LNCaP clone FGC (cell line): Measurements from ENCODE around the gene KIAA0040.
A peak's percentile ranks its signal among the peaks of the same experiment; 100 is the strongest.

Experiments used
- DNase-seq: peaks from one replicate; pipeline ENCODE4 v3.0.0-alpha.2; 2011; ENCODE audit warnings: low read depth
- H3K4me3 ChIP-seq: 2 replicates; pipeline ENCODE4 v1.5.1; 2011; ENCODE audit warnings: mild to moderate bottlenecking, low read depth, low read length, control low read depth
- CTCF ChIP-seq: IDR thresholded peaks from 2 replicates; pipeline ENCODE4 v1.5.1; 2012; ENCODE audit warnings: mild to moderate bottlenecking; ENCODE audit not compliant: control insufficient read depth, insufficient read depth; ENCODE audit errors: extremely low read depth

KIAA0040 gene

DNA sequence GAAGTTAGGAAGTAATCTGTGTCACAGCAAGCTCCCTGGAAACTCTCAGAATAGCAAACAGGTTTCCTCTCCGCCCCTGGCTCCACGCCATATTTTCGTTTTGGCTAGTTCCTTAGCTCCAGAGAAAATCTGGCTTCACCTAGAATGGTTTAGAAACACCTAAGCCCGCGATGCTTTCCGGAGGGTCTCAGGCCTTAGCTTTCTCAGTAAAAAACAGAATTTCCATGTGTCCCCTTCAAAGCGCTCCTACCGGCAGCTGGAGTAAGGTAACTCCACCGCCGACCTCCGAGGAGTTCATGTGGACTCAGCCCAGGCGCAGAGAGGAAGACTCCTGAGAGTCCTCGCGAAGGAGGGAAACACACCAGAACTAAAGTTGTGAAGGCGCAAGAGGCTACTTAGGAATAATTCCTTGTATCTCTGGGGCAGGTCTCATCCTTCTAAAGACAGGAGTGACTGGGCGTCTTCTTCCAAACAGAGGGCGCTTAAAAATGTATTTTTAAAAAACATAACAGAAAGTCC, 406 bp downstream of the KIAA0040 start:
- TF ChIP-seq CTCF: no peak
- DNase-seq: no peak
- peak overlapping the region; percentile 54 for H3K4me3 ChIP-seq

DNA sequence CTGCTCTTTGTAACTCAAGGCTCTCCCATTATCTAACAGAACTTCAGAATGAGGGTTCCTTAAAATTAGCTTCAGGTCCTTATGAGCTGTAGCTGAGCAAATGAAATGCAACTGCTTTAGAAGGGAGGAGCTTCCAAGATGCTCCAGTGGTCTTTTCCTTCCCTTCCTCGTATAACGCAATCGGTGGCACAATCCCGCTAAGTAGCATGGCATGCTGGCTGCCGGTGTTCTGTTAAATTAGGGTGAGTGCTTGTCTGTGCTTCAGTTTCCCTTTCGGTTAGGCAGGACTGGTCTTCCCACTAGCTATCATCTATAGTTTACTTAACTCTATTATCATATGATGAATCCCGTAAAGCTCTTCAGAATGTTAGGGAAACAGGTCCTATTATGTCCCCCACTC, 917 bp downstream of the KIAA0040 start:
- no peak for TF ChIP-seq CTCF
- peak overlapping the region; percentile 54 for H3K4me3 ChIP-seq
- DNase-seq: no peak

DNA sequence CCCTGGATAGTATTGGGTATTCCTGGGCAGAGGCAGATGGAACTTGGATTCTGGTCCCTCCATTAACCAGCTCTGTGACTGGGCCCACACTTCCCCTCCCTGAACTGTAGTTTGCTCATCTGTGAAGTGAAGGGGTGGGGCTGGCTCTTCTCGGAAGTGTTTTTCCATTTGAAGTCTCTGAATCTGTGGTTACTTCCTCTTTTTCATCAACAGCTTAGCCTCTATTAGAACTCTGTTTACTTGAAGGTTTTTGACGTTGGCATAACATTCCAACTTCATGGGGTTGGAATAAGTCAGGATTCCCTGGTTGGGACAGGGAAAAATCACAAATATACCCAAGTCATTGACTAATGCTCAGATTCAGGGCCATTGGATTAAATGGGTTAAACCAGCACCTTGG, 3.6 kb downstream of the KIAA0040 start:
- DNase-seq: no peak
- no peak overlapping the region for H3K4me3 ChIP-seq
- TF ChIP-seq CTCF: no peak

DNA sequence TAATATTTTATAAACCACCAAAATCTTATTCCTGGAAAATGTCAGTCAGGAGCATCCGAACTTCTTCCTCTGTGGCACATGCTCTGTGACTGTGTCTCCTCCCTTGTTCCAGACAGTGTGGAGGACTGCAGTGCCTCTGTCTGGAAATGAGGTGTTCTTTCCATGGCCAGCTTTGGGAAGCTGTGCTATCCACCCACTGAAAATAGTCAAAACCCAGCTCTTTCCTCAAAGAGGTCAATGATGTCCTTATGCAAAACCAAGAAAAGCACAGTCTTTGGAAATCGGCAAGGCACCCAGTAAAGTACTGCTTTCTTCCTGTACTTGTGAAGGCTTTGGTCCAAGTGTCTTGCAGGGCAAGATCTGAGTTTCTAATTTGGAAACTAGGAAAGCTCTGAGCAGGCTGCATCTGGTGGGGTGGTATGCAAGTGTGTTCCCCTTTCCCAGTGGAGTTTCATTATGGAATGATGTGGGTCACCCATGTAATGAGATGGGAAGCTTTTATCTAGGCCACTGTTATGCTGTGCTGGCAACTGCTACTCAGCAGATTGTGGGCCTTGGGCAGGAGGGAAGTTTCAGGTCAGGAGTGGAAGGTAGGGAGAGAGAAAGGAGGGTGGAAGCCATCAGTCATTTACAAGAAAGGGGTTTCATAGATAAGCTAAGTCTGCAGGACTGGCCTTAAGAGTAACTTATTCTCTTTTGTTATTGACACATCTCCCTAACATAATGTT, 6.0 kb downstream of the KIAA0040 start:
- no peak overlapping the region for H3K4me3 ChIP-seq
- DNase-seq: no peak
- no peak for TF ChIP-seq CTCF

DNA sequence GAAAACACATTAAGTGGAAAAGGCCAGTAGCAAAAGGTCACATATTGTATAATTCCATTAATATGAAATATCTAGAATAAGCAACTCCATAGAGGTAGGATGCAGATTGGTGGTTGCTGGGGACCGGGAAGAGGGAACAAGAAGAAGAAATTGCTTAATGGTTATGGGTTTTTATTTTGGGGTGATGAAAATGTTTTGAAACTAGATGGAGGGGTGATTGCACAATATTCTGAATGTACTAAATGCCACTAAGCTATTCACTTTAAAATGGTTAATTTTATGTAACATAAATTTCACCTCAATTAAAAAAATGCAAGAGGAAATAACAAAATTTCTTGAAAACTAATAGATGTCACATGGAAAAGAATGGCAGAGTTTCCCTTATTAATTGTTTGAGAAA, 6.7 kb downstream of the KIAA0040 start:
- no peak overlapping the region for H3K4me3 ChIP-seq
- DNase-seq: no peak
- TF ChIP-seq CTCF: no peak

- TF ChIP-seq CTCF: no peak
Observed at GRCh38 chr1:175183586-175183985, 9.0 kb downstream of the KIAA0040 start.

DNA sequence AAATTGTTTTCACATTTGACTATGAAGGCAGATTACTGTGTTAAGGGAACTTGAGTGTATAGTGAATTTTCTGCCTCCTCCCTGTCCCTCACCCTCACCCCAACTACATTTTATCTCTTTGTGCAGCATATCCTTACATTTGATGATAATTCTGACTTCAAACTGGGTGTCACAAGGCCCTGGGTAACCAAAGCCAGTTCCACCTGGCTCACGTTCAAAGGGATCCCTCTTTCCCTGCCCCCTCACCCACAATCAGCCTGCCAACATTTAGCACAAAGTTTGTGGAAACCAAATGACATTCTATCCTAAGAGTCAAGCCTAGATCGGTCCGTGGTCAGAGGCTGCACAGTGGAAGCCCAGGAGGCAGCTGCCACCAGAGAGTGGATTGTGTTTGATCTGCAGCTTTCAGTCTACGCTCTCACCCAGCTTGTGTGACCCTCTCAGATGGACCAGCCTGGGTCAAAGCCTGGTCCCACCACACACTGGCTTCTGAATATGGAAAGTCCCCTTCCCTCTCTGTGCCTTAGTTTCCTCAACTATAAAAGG, 10.3 kb downstream of the KIAA0040 start:
- TF ChIP-seq CTCF: no peak
- no peak overlapping the region for H3K4me3 ChIP-seq
- DNase-seq: no peak

More at GRCh38 chr1:175183586-175183985, 9.0 kb downstream of the KIAA0040 start:
- DNase-seq: no peak
- no peak overlapping the region for H3K4me3 ChIP-seq
